AG08396 (cell line): ENCODE results near the gene GPR156.
"Not testable (repeated sequence)": the region's sequence is repeated elsewhere in the genome, so short reads cannot be mapped to it uniquely, and the experiment has no call there.

Experiments
- DNase-seq: peaks from one replicate; pipeline ENCODE4 v3.0.0; 2012; ENCODE audit warnings: low spot score, mixed read lengths

The GPR156 gene

GRCh38 chr3:120160050-120160449 is 125.0 kb downstream of the GPR156 start:
- peak; percentile 84 for DNase-seq

GRCh38 chr3:120157681-120158080 is 127.3 kb downstream of the GPR156 start:
- no peak for DNase-seq

- no peak for DNase-seq
Observed at GRCh38 chr3:120157113-120157512, 127.9 kb downstream of the GPR156 start.

GRCh38 chr3:120156699-120157098 is 128.3 kb downstream of the GPR156 start:
- no peak for DNase-seq

GRCh38 chr3:120155694-120156093 is 129.3 kb downstream of the GPR156 start:
- not testable (repeated sequence) for DNase-seq

- no peak for DNase-seq
Observed at GRCh38 chr3:120155108-120155507, 129.9 kb downstream of the GPR156 start.

GRCh38 chr3:120153294-120153693 is 131.7 kb downstream of the GPR156 start:
- DNase-seq, result peak; percentile 41

GRCh38 chr3:120151791-120152190 is 133.2 kb downstream of the GPR156 start:
- no peak for DNase-seq

GRCh38 chr3:120148187-120148949 is 136.7 kb downstream of the GPR156 start:
- no peak for DNase-seq

GRCh38 chr3:120147072-120147871 is 137.8 kb downstream of the GPR156 start:
- DNase-seq, result no peak

- DNase-seq, result peak; percentile 18
Observed at GRCh38 chr3:120145542-120146285, 139.3 kb downstream of the GPR156 start.

GRCh38 chr3:120144267-120144666 is 140.8 kb downstream of the GPR156 start:
- peak; percentile 70 for DNase-seq

GRCh38 chr3:120143676-120144075 is 141.3 kb downstream of the GPR156 start:
- no peak for DNase-seq

GRCh38 chr3:120142236-120142635 is 142.8 kb downstream of the GPR156 start:
- DNase-seq, result no peak

GRCh38 chr3:120140098-120140742 is 144.8 kb downstream of the GPR156 start:
- no peak for DNase-seq

- no peak for DNase-seq
Observed at GRCh38 chr3:120139140-120139539, 145.9 kb downstream of the GPR156 start.

- DNase-seq, result no peak
Observed at GRCh38 chr3:120137548-120137947, 147.5 kb downstream of the GPR156 start.

GRCh38 chr3:120130656-120131055 is 154.4 kb downstream of the GPR156 start:
- no peak for DNase-seq

GRCh38 chr3:120129718-120130513 is 155.1 kb downstream of the GPR156 start:
- DNase-seq, result no peak

- DNase-seq, result no peak
Observed at GRCh38 chr3:120129051-120129450, 156.0 kb downstream of the GPR156 start.

GRCh38 chr3:120125992-120126391 is 159.0 kb downstream of the GPR156 start:
- no peak for DNase-seq
